Colonic mucosa (tissue), 4 donors: Measurements from ENCODE around the gene ZNRD2. TPM values are rescaled to one million over a fixed set of nuclear protein-coding genes. Genes with fewer than 3 reads are reported as not detected.

ENCODE experiments used
- DNase-seq: peaks from one replicate; pipeline ENCODE4 v3.0.0-alpha.2; 2020
- H3K27ac ChIP-seq: fragments of 200-600 bp; one replicate; pipeline ENCODE4 v1.8.0; 2021
- H3K27me3 ChIP-seq: fragments of 200-600 bp; one replicate; pipeline ENCODE4 v1.8.0; 2021
- H3K36me3 ChIP-seq: fragments of 200-600 bp; one replicate; pipeline ENCODE4 v1.8.0; 2021
- H3K4me1 ChIP-seq: fragments of 200-600 bp; one replicate; pipeline ENCODE4 v1.8.0; 2021; ENCODE audit warnings: mild to moderate bottlenecking
- H3K4me3 ChIP-seq: fragments of 200-600 bp; one replicate; pipeline ENCODE4 v1.8.0; 2021
- H3K9ac ChIP-seq, 2 donors: one replicate each; pipeline ENCODE4 v1.7.0; 2013; ENCODE audit warnings: control low read depth in 2 of 2, low read depth in 2 of 2, low read length in 2 of 2
- H3K9me3 ChIP-seq: fragments of 200-600 bp; one replicate; pipeline ENCODE4 v1.8.0; 2021
- intact Hi-C: fragments of 100-400 bp; cut with DNase I; formaldehyde crosslinking; loops from one replicate; pipeline ENCODE4 v1.14.1; 2022
- total RNA-seq, 2 donors: library from RNA; stranded (reverse); fragmentation: NEBNext Ultra II Directional in 1 of 2; extraction: Animal tissue kit (Norgen Biotek cat#: 25700) in 1 of 2; gene quantifications; one replicate each; pipeline ENCODE4 v1.2.1, GENCODE V29; 2021
- TF ChIP-seq, protein P1 (sequence below): fragments of 200-600 bp; IDR thresholded peaks from one replicate; pipeline ENCODE4 v1.8.0; 2022; ENCODE audit warnings: antibody characterized with exemption, mild to moderate bottlenecking
- donor health status: healthy.
- donor health status: DM: no; HTN: no; CAD: no.
- donor health status: DM: no; HTN: no; CAD: no.

Gene ZNRD2
- total RNA-seq, 2 donors from 2014 or later = 16.6 to 30.8 TPM

DNA sequence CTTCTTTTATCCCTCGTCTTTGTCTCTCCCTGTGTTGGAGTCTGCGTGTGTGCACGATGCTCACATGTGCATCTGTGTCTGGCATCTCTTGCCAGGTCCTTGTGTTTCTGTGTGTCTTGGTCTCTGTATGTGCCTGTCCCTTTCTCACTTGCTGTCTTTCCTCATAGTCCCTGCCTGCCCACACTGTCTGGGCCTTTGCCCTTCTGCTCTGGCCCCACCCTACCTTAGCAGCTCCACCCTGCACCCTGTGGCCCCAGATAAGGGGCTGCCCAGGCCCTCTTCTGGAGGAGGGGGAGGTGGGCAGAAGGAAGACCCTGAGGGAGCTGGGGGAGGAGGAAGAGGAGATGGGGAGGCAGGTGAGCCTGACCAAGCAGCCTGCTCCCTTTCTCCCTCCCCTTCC, 8.4 kb downstream of the ZNRD2 start:
- peaks cover 29% of the 10 kb centered on the region for H3K4me1 ChIP-seq
- no peaks in the 10 kb centered on the region for H3K9me3 ChIP-seq
- peak overlapping the region in 1 of 2 donors; percentile 28 for H3K9ac ChIP-seq
- H3K27me3 ChIP-seq = no peaks in the 10 kb centered on the region
- H3K4me3 ChIP-seq = no peak overlapping the region
- TF ChIP-seq, protein P1, sequence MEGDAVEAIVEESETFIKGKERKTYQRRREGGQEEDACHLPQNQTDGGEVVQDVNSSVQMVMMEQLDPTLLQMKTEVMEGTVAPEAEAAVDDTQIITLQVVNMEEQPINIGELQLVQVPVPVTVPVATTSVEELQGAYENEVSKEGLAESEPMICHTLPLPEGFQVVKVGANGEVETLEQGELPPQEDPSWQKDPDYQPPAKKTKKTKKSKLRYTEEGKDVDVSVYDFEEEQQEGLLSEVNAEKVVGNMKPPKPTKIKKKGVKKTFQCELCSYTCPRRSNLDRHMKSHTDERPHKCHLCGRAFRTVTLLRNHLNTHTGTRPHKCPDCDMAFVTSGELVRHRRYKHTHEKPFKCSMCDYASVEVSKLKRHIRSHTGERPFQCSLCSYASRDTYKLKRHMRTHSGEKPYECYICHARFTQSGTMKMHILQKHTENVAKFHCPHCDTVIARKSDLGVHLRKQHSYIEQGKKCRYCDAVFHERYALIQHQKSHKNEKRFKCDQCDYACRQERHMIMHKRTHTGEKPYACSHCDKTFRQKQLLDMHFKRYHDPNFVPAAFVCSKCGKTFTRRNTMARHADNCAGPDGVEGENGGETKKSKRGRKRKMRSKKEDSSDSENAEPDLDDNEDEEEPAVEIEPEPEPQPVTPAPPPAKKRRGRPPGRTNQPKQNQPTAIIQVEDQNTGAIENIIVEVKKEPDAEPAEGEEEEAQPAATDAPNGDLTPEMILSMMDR = no peak
- H3K27ac ChIP-seq = no peak overlapping the region
- no peak for DNase-seq
- intact Hi-C loops = no loop called here
- H3K36me3 ChIP-seq = peaks cover 19% of the 10 kb centered on the region

DNA sequence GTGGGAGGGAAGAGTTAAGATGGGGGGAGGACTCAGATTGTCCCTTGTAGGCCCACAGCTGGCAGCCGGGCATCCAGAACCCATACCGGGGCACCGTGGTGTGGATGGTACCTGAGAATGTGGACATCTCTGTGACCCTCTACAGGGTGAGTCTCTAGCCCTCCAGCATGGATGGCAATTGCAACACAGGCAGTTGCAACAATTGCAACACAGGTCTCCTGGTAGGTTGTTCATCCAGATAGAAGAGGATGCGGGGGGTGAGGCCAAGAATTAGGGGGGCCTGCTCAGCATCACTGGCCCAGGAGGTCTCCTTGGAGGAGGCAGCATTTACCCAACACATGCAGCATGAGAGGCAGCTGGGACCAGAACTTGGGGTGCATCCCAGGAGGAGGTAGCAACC, 9.0 kb downstream of the ZNRD2 start:
- Histone ChIP-seq H3K27me3 (no peaks in the 10 kb centered on the region), H3K9ac (no peak overlapping the region), H3K4me1 (peaks cover 27% of the 10 kb centered on the region), H3K27ac (no peak overlapping the region), H3K4me3 (no peak overlapping the region), H3K9me3 (no peaks in the 10 kb centered on the region), H3K36me3 (peaks cover 19% of the 10 kb centered on the region)
- intact Hi-C loops = no loop called here
- DNase-seq = no peak
- TF ChIP-seq, protein P1 = no peak

DNA sequence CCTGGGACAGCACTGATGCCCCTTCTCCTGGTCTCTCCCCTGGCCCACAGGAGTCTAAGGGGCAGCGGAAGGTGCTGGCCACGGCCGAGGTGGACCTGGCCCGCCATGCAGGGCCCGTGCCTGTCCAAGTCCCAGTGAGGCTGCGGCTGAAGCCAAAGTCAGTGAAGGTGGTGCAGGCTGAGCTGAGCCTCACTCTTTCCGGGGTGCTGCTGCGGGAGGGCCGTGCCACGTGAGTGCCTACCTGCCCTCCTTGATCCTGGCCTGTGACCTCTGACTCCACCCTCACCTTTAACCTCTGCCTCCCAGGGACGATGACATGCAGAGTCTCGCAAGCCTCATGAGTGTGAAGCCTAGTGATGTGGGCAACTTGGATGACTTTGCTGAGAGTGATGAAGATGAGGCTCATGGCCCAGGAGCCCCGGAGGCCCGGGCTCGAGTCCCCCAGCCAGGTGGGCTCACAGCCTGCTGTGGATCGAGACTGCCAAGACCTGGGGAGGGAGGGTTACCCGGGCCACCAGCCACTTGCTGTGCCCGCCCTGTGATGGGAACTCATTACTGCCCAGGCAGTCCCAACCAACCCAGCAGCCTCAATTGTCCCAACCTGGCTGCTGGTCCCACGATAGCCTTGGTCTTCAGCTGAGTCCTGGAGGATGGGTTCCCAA, 9.9 kb downstream of the ZNRD2 start:
- Histone ChIP-seq H3K4me3 (no peak overlapping the region), H3K36me3 (peaks cover 19% of the 10 kb centered on the region), H3K9ac (no peak overlapping the region), H3K27ac (no peak overlapping the region), H3K9me3 (no peaks in the 10 kb centered on the region), H3K4me1 (peaks cover 23% of the 10 kb centered on the region), H3K27me3 (no peaks in the 10 kb centered on the region)
- TF ChIP-seq, protein P1 = no peak
- intact Hi-C loops = no loop called here
- DNase-seq = no peak

DNA sequence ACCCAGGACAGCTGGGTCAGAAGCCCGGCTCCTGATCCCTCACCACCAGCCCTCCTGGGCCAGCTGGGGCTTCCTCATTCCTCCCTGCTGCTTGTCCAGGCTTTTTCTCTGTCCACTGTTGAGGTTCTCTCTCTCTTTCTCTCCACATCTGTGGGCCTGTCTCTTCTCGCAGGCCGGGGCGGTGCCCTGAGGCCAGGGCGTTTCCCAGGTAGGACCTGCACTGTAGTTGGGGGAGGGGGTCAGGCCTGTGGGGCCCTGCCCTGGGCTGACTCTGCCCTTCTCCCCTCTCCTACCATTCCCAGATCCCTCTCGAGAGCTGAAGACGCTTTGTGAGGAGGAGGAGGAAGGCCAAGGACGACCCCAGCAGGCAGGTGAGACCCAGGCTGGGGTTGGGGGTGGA, 10.5 kb downstream of the ZNRD2 start:
- H3K4me3 ChIP-seq = no peak overlapping the region
- H3K9me3 ChIP-seq = no peaks in the 10 kb centered on the region
- H3K36me3 ChIP-seq = peaks cover 19% of the 10 kb centered on the region
- TF ChIP-seq, protein P1 = no peak
- no peaks in the 10 kb centered on the region for H3K27me3 ChIP-seq
- H3K4me1 ChIP-seq = peaks cover 20% of the 10 kb centered on the region
- intact Hi-C loops = no loop called here
- no peak overlapping the region for H3K27ac ChIP-seq
- no peak overlapping the region for H3K9ac ChIP-seq
- DNase-seq = no peak

DNA sequence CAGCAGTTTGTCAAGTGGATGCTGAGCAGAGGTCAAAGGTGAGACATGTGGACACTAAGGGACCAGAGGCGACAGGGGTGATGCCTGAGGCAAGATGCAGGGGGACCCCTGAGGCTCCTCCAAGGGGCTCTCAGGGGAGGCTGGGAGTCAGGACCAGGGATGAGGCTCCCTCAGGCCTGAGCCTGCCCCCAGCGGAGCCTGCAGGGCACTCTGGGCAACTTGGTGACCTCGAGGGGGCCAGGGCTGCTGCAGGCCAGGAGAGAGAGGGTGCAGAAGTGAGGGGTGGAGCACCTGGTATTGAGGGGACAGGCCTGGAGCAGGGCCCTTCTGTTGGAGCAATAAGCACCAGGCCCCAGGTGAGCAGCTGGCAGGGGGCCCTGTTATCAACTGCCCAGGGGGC, 11.7 kb downstream of the ZNRD2 start:
- no peaks in the 10 kb centered on the region for H3K9me3 ChIP-seq
- no peak overlapping the region for H3K27ac ChIP-seq
- DNase-seq = no peak
- no peak overlapping the region for H3K9ac ChIP-seq
- intact Hi-C loops = no loop called here
- TF ChIP-seq, protein P1 = no peak
- peaks cover 19% of the 10 kb centered on the region for H3K36me3 ChIP-seq
- H3K4me3 ChIP-seq = no peak overlapping the region
- H3K4me1 ChIP-seq = peaks cover 18% of the 10 kb centered on the region
- no peaks in the 10 kb centered on the region for H3K27me3 ChIP-seq
